ENCODE measurements around the gene UQCC5. TPM values are rescaled to one million over a fixed set of nuclear protein-coding genes. Genes with fewer than 3 reads are reported as not detected.

Gene UQCC5
- polyA plus RNA-seq, 1 donor (not counting 4 experiments of a cell fraction or from before 2014, with no cell fraction given): 20.0 TPM

- FAIRE-seq: no peak
- Histone ChIP-seq H2AFZ (ENCODE audit: control insufficient read depth, low read length) (no peak overlapping the region), H3K4me2 (ENCODE audit: control insufficient read depth, extremely low read depth, insufficient read depth, low read depth, low read length) (no peak overlapping the region), H3K9me3 (ENCODE audit: control insufficient read depth, low read depth, low read length) (no peaks in the 10 kb centered on the region), H3K4me1 (ENCODE audit: control insufficient read depth, extremely low read depth, insufficient read depth, low read length) (peaks cover 21% of the 10 kb centered on the region), H3K79me2 (ENCODE audit: control insufficient read depth, insufficient read depth, low read length) (peaks cover 36% of the 10 kb centered on the region), H4K20me1 (ENCODE audit: control insufficient read depth, extremely low read depth, insufficient read depth, low read length) (peaks cover 4% of the 10 kb centered on the region), H3K9me1 (ENCODE audit: control insufficient read depth, extremely low read depth, insufficient read depth, low read length) (peaks cover 11% of the 10 kb centered on the region), H3K27me3 (ENCODE audit: control insufficient read depth, extremely low read depth, insufficient read depth, low read length) (no peaks in the 10 kb centered on the region), H3K9ac (ENCODE audit: control insufficient read depth, extremely low read depth, insufficient read depth, low read length) (no peak overlapping the region), H3K36me3 (ENCODE audit: control insufficient read depth in 2 of 2, extremely low read depth in 1 of 2, insufficient read depth in 2 of 2, low read length in 2 of 2) (peaks cover 9 to 22% of the 10 kb centered on the region in 2 experiments), H3K4me3 (ENCODE audit: control insufficient read depth in 2 of 3, extremely low read depth in 1 of 3, insufficient read depth in 2 of 3, low read depth in 1 of 3, low read length in 3 of 3) (no peak overlapping the region), H3K27ac (ENCODE audit: control insufficient read depth, insufficient read depth, low read length) (no peak overlapping the region)
- no peak for TF ChIP-seq EZH2 (IDR thresholded peaks at IDR 0.05; ENCODE audit: low read length)
- TF ChIP-seq, protein P1, sequence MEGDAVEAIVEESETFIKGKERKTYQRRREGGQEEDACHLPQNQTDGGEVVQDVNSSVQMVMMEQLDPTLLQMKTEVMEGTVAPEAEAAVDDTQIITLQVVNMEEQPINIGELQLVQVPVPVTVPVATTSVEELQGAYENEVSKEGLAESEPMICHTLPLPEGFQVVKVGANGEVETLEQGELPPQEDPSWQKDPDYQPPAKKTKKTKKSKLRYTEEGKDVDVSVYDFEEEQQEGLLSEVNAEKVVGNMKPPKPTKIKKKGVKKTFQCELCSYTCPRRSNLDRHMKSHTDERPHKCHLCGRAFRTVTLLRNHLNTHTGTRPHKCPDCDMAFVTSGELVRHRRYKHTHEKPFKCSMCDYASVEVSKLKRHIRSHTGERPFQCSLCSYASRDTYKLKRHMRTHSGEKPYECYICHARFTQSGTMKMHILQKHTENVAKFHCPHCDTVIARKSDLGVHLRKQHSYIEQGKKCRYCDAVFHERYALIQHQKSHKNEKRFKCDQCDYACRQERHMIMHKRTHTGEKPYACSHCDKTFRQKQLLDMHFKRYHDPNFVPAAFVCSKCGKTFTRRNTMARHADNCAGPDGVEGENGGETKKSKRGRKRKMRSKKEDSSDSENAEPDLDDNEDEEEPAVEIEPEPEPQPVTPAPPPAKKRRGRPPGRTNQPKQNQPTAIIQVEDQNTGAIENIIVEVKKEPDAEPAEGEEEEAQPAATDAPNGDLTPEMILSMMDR (optimal IDR thresholded peaks at IDR 0.05 in 1 of 3, IDR thresholded peaks at IDR 0.05 in 1 of 3, conservative IDR thresholded peaks at IDR 0.05 in 1 of 3; ENCODE audit: extremely low read depth in 1 of 3, insufficient read depth in 2 of 3, low read length in 3 of 3): no peak
- dilution Hi-C loops (cut with MboI; ENCODE audit: extremely low pct_ligation_motif_present, low sequenced_read_pairs): no loop called here
- DNase-seq (ENCODE audit: low read depth, low spot score): no peak
Observed at GRCh38 chr3:52541050-52541449, 4.6 kb downstream of the UQCC5 start.

GRCh38 chr3:52544937-52545336 is 8.5 kb downstream of the UQCC5 start:
- Histone ChIP-seq H3K79me2 (ENCODE audit: control insufficient read depth, insufficient read depth, low read length) (peaks cover 6% of the 10 kb centered on the region), H4K20me1 (ENCODE audit: control insufficient read depth, extremely low read depth, insufficient read depth, low read length) (no peaks in the 10 kb centered on the region), H3K27me3 (ENCODE audit: control insufficient read depth, extremely low read depth, insufficient read depth, low read length) (no peaks in the 10 kb centered on the region), H3K9me3 (ENCODE audit: control insufficient read depth, low read depth, low read length) (no peaks in the 10 kb centered on the region), H3K9ac (ENCODE audit: control insufficient read depth, extremely low read depth, insufficient read depth, low read length) (no peak overlapping the region), H3K4me2 (ENCODE audit: control insufficient read depth, extremely low read depth, insufficient read depth, low read depth, low read length) (no peak overlapping the region), H3K9me1 (ENCODE audit: control insufficient read depth, extremely low read depth, insufficient read depth, low read length) (no peaks in the 10 kb centered on the region), H3K4me1 (ENCODE audit: control insufficient read depth, extremely low read depth, insufficient read depth, low read length) (no peaks in the 10 kb centered on the region), H3K27ac (ENCODE audit: control insufficient read depth, insufficient read depth, low read length) (no peak overlapping the region), H3K4me3 (ENCODE audit: control insufficient read depth in 2 of 3, extremely low read depth in 1 of 3, insufficient read depth in 2 of 3, low read depth in 1 of 3, low read length in 3 of 3) (no peak overlapping the region), H3K36me3 (ENCODE audit: control insufficient read depth in 2 of 2, extremely low read depth in 1 of 2, insufficient read depth in 2 of 2, low read length in 2 of 2) (peaks cover 9 to 19% of the 10 kb centered on the region in 2 experiments), H2AFZ (ENCODE audit: control insufficient read depth, low read length) (no peak overlapping the region)
- no peak for TF ChIP-seq EZH2 (IDR thresholded peaks at IDR 0.05; ENCODE audit: low read length)
- TF ChIP-seq, protein P1 (optimal IDR thresholded peaks at IDR 0.05 in 1 of 3, IDR thresholded peaks at IDR 0.05 in 1 of 3, conservative IDR thresholded peaks at IDR 0.05 in 1 of 3; ENCODE audit: extremely low read depth in 1 of 3, insufficient read depth in 2 of 3, low read length in 3 of 3): no peak
- dilution Hi-C loops (cut with MboI; ENCODE audit: extremely low pct_ligation_motif_present, low sequenced_read_pairs): no loop called here
- DNase-seq (ENCODE audit: low read depth, low spot score): no peak
- FAIRE-seq: peak; percentile 34
